Fibroblast of mammary gland (primary cell): ENCODE data around the gene FAM111A.
A peak's percentile ranks its signal among the peaks of the same experiment; 100 is the strongest.

Experiments
- DNase-seq: peaks from one replicate; pipeline ENCODE4 v3.0.0-alpha.2; 2010; ENCODE audit warnings: low read depth
- H3K4me3 ChIP-seq: 2 replicates; pipeline ENCODE4 v1.5.1; 2011; ENCODE audit warnings: low read depth, mild to moderate bottlenecking, low read length, moderate library complexity; ENCODE audit not compliant: control insufficient read depth
- TF ChIP-seq, protein P1 (sequence below): conservative IDR thresholded peaks from 2 replicates; pipeline ENCODE4 v1.5.1; 2011; ENCODE audit warnings: low read depth, low read length, inconsistent platforms; ENCODE audit not compliant: control insufficient read depth, insufficient read depth

FAM111A gene

DNA sequence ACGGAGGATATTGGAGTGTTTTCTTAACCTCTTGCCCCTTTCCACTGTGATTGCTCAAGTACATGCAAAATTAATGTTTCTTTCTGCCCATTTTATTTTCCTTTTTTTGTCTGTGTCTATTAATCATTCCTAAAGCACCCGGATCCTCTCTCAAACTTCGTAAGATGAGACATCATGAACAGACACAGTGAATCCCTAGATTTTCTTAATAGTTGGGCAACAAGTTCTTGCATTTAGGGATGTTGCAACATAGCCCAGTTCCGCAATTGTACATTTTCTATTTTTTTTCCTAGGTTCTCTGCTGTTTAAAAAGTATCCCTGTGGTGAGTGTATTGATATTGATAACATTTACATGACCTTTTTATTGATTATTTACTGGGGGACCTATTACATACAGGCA, 2.9 kb downstream of the FAM111A start:
- DNase-seq: peak; percentile 90
- H3K4me3 ChIP-seq: peak overlapping the region; percentile 61
- TF ChIP-seq, protein P1, sequence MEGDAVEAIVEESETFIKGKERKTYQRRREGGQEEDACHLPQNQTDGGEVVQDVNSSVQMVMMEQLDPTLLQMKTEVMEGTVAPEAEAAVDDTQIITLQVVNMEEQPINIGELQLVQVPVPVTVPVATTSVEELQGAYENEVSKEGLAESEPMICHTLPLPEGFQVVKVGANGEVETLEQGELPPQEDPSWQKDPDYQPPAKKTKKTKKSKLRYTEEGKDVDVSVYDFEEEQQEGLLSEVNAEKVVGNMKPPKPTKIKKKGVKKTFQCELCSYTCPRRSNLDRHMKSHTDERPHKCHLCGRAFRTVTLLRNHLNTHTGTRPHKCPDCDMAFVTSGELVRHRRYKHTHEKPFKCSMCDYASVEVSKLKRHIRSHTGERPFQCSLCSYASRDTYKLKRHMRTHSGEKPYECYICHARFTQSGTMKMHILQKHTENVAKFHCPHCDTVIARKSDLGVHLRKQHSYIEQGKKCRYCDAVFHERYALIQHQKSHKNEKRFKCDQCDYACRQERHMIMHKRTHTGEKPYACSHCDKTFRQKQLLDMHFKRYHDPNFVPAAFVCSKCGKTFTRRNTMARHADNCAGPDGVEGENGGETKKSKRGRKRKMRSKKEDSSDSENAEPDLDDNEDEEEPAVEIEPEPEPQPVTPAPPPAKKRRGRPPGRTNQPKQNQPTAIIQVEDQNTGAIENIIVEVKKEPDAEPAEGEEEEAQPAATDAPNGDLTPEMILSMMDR: no peak

DNA sequence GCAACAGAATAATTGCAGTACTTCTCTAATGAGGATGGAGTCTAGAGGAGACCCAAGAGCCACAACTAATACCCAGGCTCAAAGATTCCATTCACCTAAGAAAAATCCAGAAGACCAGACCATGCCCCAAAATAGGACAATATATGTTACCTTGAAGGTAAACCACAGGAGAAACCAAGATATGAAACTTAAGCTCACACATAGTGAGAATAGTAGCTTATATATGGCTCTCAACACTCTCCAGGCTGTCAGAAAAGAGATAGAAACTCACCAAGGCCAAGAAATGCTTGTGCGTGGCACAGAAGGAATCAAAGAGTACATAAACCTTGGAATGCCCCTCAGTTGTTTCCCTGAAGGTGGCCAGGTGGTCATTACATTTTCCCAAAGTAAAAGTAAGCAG, 9.1 kb downstream of the FAM111A start:
- TF ChIP-seq, protein P1: no peak
- DNase-seq: no peak
- no peak overlapping the region for H3K4me3 ChIP-seq

DNA sequence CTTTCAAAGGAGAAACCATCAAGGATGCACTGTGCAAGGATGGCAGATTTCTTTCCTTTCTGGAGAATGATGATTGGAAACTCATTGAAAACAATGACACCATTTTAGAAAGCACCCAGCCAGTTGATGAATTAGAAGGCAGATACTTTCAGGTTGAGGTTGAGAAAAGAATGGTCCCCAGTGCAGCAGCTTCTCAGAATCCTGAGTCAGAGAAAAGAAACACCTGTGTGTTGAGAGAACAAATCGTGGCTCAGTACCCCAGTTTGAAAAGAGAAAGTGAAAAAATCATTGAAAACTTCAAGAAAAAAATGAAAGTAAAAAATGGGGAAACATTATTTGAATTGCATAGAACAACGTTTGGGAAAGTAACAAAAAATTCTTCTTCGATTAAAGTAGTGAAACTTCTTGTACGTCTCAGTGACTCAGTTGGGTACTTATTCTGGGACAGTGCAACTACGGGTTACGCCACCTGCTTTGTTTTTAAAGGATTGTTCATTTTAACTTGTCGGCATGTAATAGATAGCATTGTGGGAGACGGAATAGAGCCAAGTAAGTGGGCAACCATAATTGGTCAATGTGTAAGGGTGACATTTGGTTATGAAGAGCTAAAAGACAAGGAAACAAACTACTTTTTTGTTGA, 9.8 kb downstream of the FAM111A start:
- TF ChIP-seq, protein P1: no peak
- DNase-seq: no peak
- no peak overlapping the region for H3K4me3 ChIP-seq

DNA sequence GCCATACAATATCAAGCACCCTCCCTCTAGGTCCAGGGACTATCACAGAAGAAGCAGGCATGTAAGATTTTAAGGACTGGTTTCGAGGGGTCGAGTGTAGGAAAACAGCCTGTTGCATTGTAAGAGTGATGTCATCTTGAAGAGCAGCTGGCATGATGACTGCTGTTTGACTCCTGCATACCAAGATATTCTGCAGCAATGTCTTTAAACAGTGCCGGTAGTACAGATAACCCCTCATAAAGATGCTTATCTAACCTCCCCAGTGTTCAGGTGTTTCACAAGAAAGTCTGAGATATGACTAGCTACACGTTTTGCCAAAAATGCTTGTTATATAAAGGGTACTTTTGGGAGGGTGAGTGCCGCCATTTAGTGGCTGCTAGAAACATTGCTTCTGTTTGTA, 12.0 kb downstream of the FAM111A start:
- TF ChIP-seq, protein P1: no peak
- no peak for DNase-seq
- no peak overlapping the region for H3K4me3 ChIP-seq

DNA sequence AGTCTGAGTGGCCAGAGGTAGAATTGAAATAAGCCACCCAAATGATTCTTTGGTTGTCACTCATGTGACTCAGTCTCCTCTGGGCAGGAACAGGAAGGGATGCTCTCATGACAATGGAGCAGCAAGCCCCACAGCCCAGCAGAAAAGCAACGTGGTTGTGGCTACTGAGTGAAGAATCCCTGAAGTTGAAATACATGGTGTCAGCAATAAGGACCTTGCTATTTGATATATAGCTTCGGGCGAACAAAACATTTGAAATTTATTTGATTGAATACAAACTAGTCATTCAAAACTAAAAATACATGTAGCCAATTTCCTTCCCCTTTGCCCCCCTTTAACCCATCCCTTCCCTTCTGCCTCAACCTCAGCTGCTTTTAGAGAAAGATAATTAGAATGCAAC, 14.8 kb downstream of the FAM111A start:
- DNase-seq: no peak
- no peak overlapping the region for H3K4me3 ChIP-seq
- TF ChIP-seq, protein P1: no peak

DNA sequence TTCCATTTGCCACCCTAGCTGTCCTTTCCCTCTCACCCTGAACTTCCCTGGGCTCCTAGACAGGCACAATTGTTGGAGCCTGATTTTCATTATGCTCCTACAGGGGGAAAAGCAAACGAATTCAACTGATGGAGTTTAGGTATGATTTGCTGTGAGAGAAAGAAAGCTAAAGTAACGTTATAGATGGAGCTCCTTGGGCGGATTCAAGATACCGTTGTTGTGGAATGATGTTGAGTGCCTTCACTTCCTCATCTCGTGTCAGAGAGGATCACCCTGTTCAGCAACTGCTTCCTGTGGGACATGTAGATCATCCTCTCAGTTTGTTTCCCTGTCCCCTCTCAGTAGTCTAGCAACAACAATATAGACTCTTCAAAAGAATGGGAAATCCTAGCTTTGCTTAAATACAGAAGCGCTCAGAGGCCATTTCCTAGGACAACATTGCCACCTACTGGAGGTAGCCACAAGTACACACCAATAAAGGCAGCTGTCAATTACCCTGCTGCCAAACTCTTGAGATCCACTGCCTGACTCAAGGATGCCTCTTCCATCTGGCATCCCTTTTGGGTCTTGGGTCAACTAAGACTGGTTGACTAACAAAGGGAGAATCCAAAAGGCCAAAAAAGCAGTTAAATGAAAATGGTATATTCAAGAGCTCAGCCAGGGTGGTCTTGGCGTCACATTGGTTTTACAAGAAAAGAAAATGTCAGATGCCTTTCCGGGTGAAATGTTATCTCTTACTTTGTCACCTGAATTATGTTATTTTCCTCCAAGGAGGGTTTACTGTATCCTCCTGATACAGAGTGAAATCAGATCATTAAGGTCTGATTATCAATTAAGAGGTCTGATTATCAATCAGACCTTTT, 15.8 kb downstream of the FAM111A start:
- no peak overlapping the region for H3K4me3 ChIP-seq
- TF ChIP-seq, protein P1: peak; percentile 89
- DNase-seq: peak; percentile 76
